Type B pancreatic cell (in vitro differentiated cells): ENCODE measurements around the gene ATOX1. TPM values are rescaled to one million over a fixed set of nuclear protein-coding genes. Genes with fewer than 3 reads are reported as not detected.

ENCODE experiments used
- DNase-seq: peaks from one replicate; pipeline ENCODE4 v3.0.0; 2021; ENCODE audit warnings: mixed read lengths; ENCODE audit not compliant: unreplicated experiment; ENCODE audit errors: extremely low spot score
- H3K27ac Mint-ChIP-seq: 2 replicates; pipeline ENCODE4 v1.8.0; 2021; ENCODE audit warnings: mild to moderate bottlenecking, mixed read lengths
- H3K27me3 Mint-ChIP-seq: 2 replicates; pipeline ENCODE4 v1.8.0; 2021; ENCODE audit warnings: mixed read lengths
- H3K36me3 Mint-ChIP-seq: 2 replicates; pipeline ENCODE4 v1.8.0; 2021; ENCODE audit warnings: mixed read lengths
- H3K4me1 Mint-ChIP-seq: one replicate; pipeline ENCODE4 v1.8.0; 2021; ENCODE audit warnings: mixed read lengths; ENCODE audit not compliant: unreplicated experiment
- H3K4me3 Mint-ChIP-seq: 2 replicates; pipeline ENCODE4 v1.8.0; 2021; ENCODE audit warnings: mild to moderate bottlenecking, mixed read lengths
- H3K9me3 Mint-ChIP-seq: 2 replicates; pipeline ENCODE4 v1.8.0; 2021; ENCODE audit warnings: mixed read lengths
- CTCF ChIP-seq: fragments of 200-600 bp; sonication (generic); conservative IDR thresholded peaks from 2 replicates; pipeline ENCODE4 v1.5.0; 2021; ENCODE audit warnings: antibody characterized with exemption, mild to moderate bottlenecking
- total RNA-seq: library from RNA; stranded (reverse); gene quantifications from 2 replicates; pipeline ENCODE4 v1.2.1, GENCODE V29; 2021; ENCODE audit warnings: low replicate concordance

ATOX1 gene
- total RNA-seq, 1 donor from 2014 or later, result 81.0 TPM

GRCh38 chr5:151742870-151743294 is 15.5 kb downstream of the ATOX1 start:
- peak; percentile 83 for TF ChIP-seq CTCF
- Mint-ChIP-seq H3K4me3 (no peak overlapping the region), H3K27me3 (no peaks in the 10 kb centered on the region), H3K36me3 (peaks cover 13% of the 10 kb centered on the region), H3K9me3 (no peaks in the 10 kb centered on the region), H3K27ac (peak overlapping the region; percentile 60), H3K4me1 (peaks cover 19% of the 10 kb centered on the region)
- DNase-seq, result no peak

GRCh38 chr5:151741678-151742423 is 16.6 kb downstream of the ATOX1 start:
- Mint-ChIP-seq H3K9me3 (no peaks in the 10 kb centered on the region), H3K4me3 (no peak overlapping the region), H3K4me1 (peaks cover 19% of the 10 kb centered on the region)

GRCh38 chr5:151740958-151741373 is 17.5 kb downstream of the ATOX1 start:
- TF ChIP-seq CTCF, result no peak
- Mint-ChIP-seq H3K27me3 (no peaks in the 10 kb centered on the region), H3K9me3 (no peaks in the 10 kb centered on the region), H3K36me3 (peaks cover 13% of the 10 kb centered on the region), H3K4me1 (peaks cover 19% of the 10 kb centered on the region), H3K4me3 (peak overlapping the region; percentile 60), H3K27ac (peak overlapping the region; percentile 70)
- no peak for DNase-seq

More at GRCh38 chr5:151741678-151742423, 16.6 kb downstream of the ATOX1 start:
- H3K27me3 Mint-ChIP-seq, result no peaks in the 10 kb centered on the region
- TF ChIP-seq CTCF, result no peak
- H3K36me3 Mint-ChIP-seq, result peaks cover 13% of the 10 kb centered on the region
- DNase-seq, result no peak
- no peak overlapping the region for H3K27ac Mint-ChIP-seq

- H3K4me3 Mint-ChIP-seq, result peak overlapping the region; percentile 60
- DNase-seq, result no peak
- peaks cover 13% of the 10 kb centered on the region for H3K36me3 Mint-ChIP-seq
- peak; percentile 97 for TF ChIP-seq CTCF
- H3K9me3 Mint-ChIP-seq, result no peaks in the 10 kb centered on the region
- H3K4me1 Mint-ChIP-seq, result peaks cover 19% of the 10 kb centered on the region
- no peaks in the 10 kb centered on the region for H3K27me3 Mint-ChIP-seq
- peak overlapping the region; percentile 70 for H3K27ac Mint-ChIP-seq
Observed at GRCh38 chr5:151740336-151740942, 18.0 kb downstream of the ATOX1 start.

GRCh38 chr5:151739939-151740335 is 18.5 kb downstream of the ATOX1 start:
- H3K27me3 Mint-ChIP-seq, result no peaks in the 10 kb centered on the region
- TF ChIP-seq CTCF, result no peak
- H3K27ac Mint-ChIP-seq, result peak overlapping the region; percentile 70
- peaks cover 19% of the 10 kb centered on the region for H3K4me1 Mint-ChIP-seq
- DNase-seq, result no peak
- H3K4me3 Mint-ChIP-seq, result peak overlapping the region; percentile 60
- H3K36me3 Mint-ChIP-seq, result peaks cover 13% of the 10 kb centered on the region
- no peaks in the 10 kb centered on the region for H3K9me3 Mint-ChIP-seq
